IMR-90 (cell line): ENCODE results near the gene PPM1L. TPM values are rescaled to one million over a fixed set of nuclear protein-coding genes. Genes with fewer than 3 reads are reported as not detected.

ENCODE experiments used
- ATAC-seq: fragments of 200-7000 bp; cut with Tn5 transposase; 2 replicates; pipeline ENCODE4 v1.9.1; 2020; ENCODE audit warnings: low read depth, mild to moderate bottlenecking, moderate library complexity
- BruUV-seq: library from RNA; stranded (reverse); fragments of 400-500 nt; replicated peaks from 2 replicates; lab custom pipeline; 2021; lab: Mats Ljungman, UMichigan
- CTCF ChIA-PET: fragments of 300-600 bp; formaldehyde crosslinking; extraction: SDS; loops from one replicate; lab custom pipeline; 2021; ENCODE audit warnings: antibody characterized with exemption; lab: Yijun Ruan, JAX
- POLR2A ChIA-PET: fragments of 300-600 bp; sonication (Branson Sonifier 250); formaldehyde crosslinking; loops from one replicate; lab custom pipeline; 2022; ENCODE audit warnings: antibody characterized with exemption; ENCODE audit not compliant: unreplicated experiment; lab: Charles Lee
- DNase-seq: peaks from one replicate; pipeline ENCODE4 v3.0.0; 2013
- H2AFZ ChIP-seq: replicated peaks from 2 replicates; pipeline ENCODE3; 2013; ENCODE audit warnings: low read length, mild to moderate bottlenecking; ENCODE audit not compliant: poor library complexity
- H2AK5ac ChIP-seq: 2 replicates; pipeline ENCODE4 v1.6.1; 2013; ENCODE audit warnings: low read depth, low read length, inconsistent platforms
- H2AK9ac ChIP-seq: replicated peaks from 2 replicates; pipeline ENCODE3; 2013; ENCODE audit warnings: mild to moderate bottlenecking, low read depth, low read length, moderate library complexity; ENCODE audit not compliant: poor library complexity
- H2BK120ac ChIP-seq: 2 replicates; pipeline ENCODE4 v1.6.1; 2013; ENCODE audit warnings: low read depth, low read length, inconsistent platforms
- H2BK15ac ChIP-seq: 3 replicates; pipeline ENCODE4 v1.6.1; 2013; ENCODE audit warnings: low read depth, low read length, inconsistent platforms
- H2BK20ac ChIP-seq: 2 replicates; pipeline ENCODE4 v1.6.1; 2013; ENCODE audit warnings: low read depth, mild to moderate bottlenecking, inconsistent platforms, low read length, moderate library complexity
- H2BK5ac ChIP-seq: 2 replicates; pipeline ENCODE4 v1.6.1; 2013; ENCODE audit warnings: mild to moderate bottlenecking, low read depth, low read length, inconsistent platforms; ENCODE audit not compliant: poor library complexity, severe bottlenecking
- H3K14ac ChIP-seq: replicated peaks from 2 replicates; pipeline ENCODE4 v1.6.1; 2013; ENCODE audit warnings: low read depth, low read length, inconsistent platforms
- H3K18ac ChIP-seq: 2 replicates; pipeline ENCODE4 v1.6.1; 2013; ENCODE audit warnings: low read depth, low read length, control low read depth
- H3K23ac ChIP-seq: 2 replicates; pipeline ENCODE4 v1.6.1; 2013; ENCODE audit warnings: low read depth, low read length, inconsistent platforms
- H3K27ac ChIP-seq: 2 replicates; pipeline ENCODE4 v1.5.1; 2013; ENCODE audit warnings: mild to moderate bottlenecking, control low read depth, low read length; ENCODE audit not compliant: insufficient read depth
- H3K27me3 ChIP-seq: 2 replicates; pipeline ENCODE4 v1.6.1; 2013; ENCODE audit warnings: low read length; ENCODE audit not compliant: control insufficient read depth, insufficient read depth
- H3K36me3 ChIP-seq: 2 replicates; pipeline ENCODE4 v1.6.1; 2013; ENCODE audit warnings: low read length, mixed read lengths; ENCODE audit not compliant: control insufficient read depth, insufficient read depth
- H3K4ac ChIP-seq: 2 replicates; pipeline ENCODE4 v1.6.1; 2013; ENCODE audit warnings: low read depth, low read length, inconsistent platforms
- H3K4me1 ChIP-seq: 2 replicates; pipeline ENCODE4 v1.6.1; 2013; ENCODE audit warnings: low read length, mixed read lengths; ENCODE audit not compliant: control insufficient read depth, insufficient read depth
- H3K4me2 ChIP-seq: 2 replicates; pipeline ENCODE4 v1.6.1; 2013; ENCODE audit warnings: low read depth, mild to moderate bottlenecking, control low read depth, low read length, moderate library complexity
- H3K4me3 ChIP-seq: 2 replicates; pipeline ENCODE4 v1.5.1; 2013; ENCODE audit warnings: low read depth, mild to moderate bottlenecking, control low read depth, low read length, moderate library complexity; ENCODE audit not compliant: insufficient read depth
- H3K56ac ChIP-seq: 2 replicates; pipeline ENCODE4 v1.6.1; 2013; ENCODE audit warnings: low read length, inconsistent platforms; ENCODE audit not compliant: insufficient read depth; ENCODE audit errors: extremely low read depth
- H3K79me1 ChIP-seq, 2 experiments: 2 replicates each; pipeline ENCODE4 v1.6.1; 2013; ENCODE audit warnings: low read length in 2 of 2, inconsistent platforms in 1 of 2, low read depth in 1 of 2
- H3K9ac ChIP-seq: 2 replicates; pipeline ENCODE4 v1.6.1; 2013; ENCODE audit warnings: low read depth, low read length, control low read depth
- H3K9me1 ChIP-seq: 2 replicates; pipeline ENCODE4 v1.6.1; 2013; ENCODE audit warnings: low read length, inconsistent platforms; ENCODE audit not compliant: insufficient read depth
- H3K9me3 ChIP-seq: 2 replicates; pipeline ENCODE4 v1.6.1; 2013; ENCODE audit warnings: low read length; ENCODE audit not compliant: control insufficient read depth, insufficient read depth
- H4K20me1 ChIP-seq: 2 replicates; pipeline ENCODE4 v1.6.1; 2013; ENCODE audit warnings: low read length, inconsistent platforms; ENCODE audit not compliant: insufficient read depth
- H4K5ac ChIP-seq: 2 replicates; pipeline ENCODE4 v1.6.1; 2013; ENCODE audit warnings: mild to moderate bottlenecking, low read depth, low read length, control low read depth
- H4K8ac ChIP-seq, 2 experiments: 2 replicates each; pipeline ENCODE4 v1.6.1; 2013; ENCODE audit warnings: low read depth in 2 of 2, low read length in 2 of 2, control low read depth in 1 of 2, inconsistent platforms in 1 of 2
- H4K91ac ChIP-seq: 2 replicates; pipeline ENCODE4 v1.6.1; 2013; ENCODE audit warnings: low read depth, low read length, inconsistent platforms; ENCODE audit not compliant: insufficient read depth
- FOS ChIP-seq: fragments of 150-350 bp; IDR thresholded peaks from 2 replicates; pipeline ENCODE4 v1.6.1; 2016; ENCODE audit warnings: low read depth, low read length
- MAFK ChIP-seq: IDR thresholded peaks from 2 replicates; pipeline ENCODE4 v1.6.1; 2012; ENCODE audit warnings: low read depth, low read length, improper control_type of control experiment
- MAZ ChIP-seq: IDR thresholded peaks from 2 replicates; pipeline ENCODE4 v1.6.1; 2012; ENCODE audit warnings: low read depth, mild to moderate bottlenecking, low read length, improper control_type of control experiment, moderate library complexity, borderline replicate concordance
- USF2 ChIP-seq: fragments of 150-350 bp; IDR thresholded peaks from 2 replicates; pipeline ENCODE4 v1.6.1; 2017; ENCODE audit warnings: mild to moderate bottlenecking, antibody characterized with exemption, low read length, low read depth
- WGBS, 2 experiments: methylation state at CpG; one replicate each; pipeline versions ENCODE4 v1.1.5 to v1.1.7; 2013; ENCODE audit warnings: missing lambda C conversion rate in 2 of 2; ENCODE audit not compliant: insufficient read length in 1 of 2; ENCODE audit errors: extremely low coverage in 2 of 2; 5-methylcytosine and 5-hydroxymethylcytosine counted together
- dilution Hi-C: fragments of 300-500 bp; cut with HindIII; formaldehyde crosslinking; loops from one replicate; pipeline ENCODE4 v1.14.3; 2018; ENCODE audit warnings: low sequenced_read_pairs; ENCODE audit not compliant: unreplicated experiment
- in situ Hi-C: fragments of 300-500 bp; cut with MboI; formaldehyde crosslinking; loops from 3 replicates; pipeline ENCODE4 v1.14.3; 2019; ENCODE audit warnings: low sequenced_read_pairs, inconsistent platforms, mixed read lengths
- intact Hi-C: fragments of 100-400 bp; cut with micrococcal nuclease; formaldehyde crosslinking; loops from 2 replicates; pipeline ENCODE4 v1.10.0; 2022
- polyA plus RNA-seq, 3 experiments: library from polyadenylated mRNA; depleted of rRNA; stranded (reverse); fragments of >200 nt; gene quantifications; 2 replicates each; pipeline ENCODE4 v1.2.3, GENCODE V29; 2012; ENCODE audit warnings: low replicate concordance in 1 of 3
- total RNA-seq: library from RNA; depleted of rRNA; stranded (reverse); fragments of >200 nt; gene quantifications from 2 replicates; pipeline ENCODE4 v1.2.3, GENCODE V29; 2012

Gene PPM1L
- total and polyA plus RNA-seq, 2 of the 4 experiments (the other 2 are of a cell fraction): 0.14 to 0.18 TPM

- Histone ChIP-seq H2BK5ac (no peak overlapping the region), H3K4me2 (no peak overlapping the region), H3K56ac (no peak overlapping the region), H3K4me3 (no peak overlapping the region), H3K79me1 (no peaks in the 10 kb centered on the region), H2BK120ac (no peak overlapping the region), H3K14ac (no peak overlapping the region), H3K9ac (no peak overlapping the region), H4K5ac (no peak overlapping the region), H2BK20ac (no peak overlapping the region), H2AFZ (no peak overlapping the region), H3K9me1 (no peaks in the 10 kb centered on the region), H4K8ac (no peak overlapping the region), H4K20me1 (no peaks in the 10 kb centered on the region), H4K91ac (no peak overlapping the region), H3K9me3 (no peaks in the 10 kb centered on the region), H3K18ac (no peak overlapping the region), H2AK9ac (no peak overlapping the region), H3K36me3 (no peaks in the 10 kb centered on the region), H3K23ac (no peak overlapping the region), H3K4ac (no peak overlapping the region), H3K27ac (no peak overlapping the region), H2AK5ac (no peak overlapping the region), H3K27me3 (no peaks in the 10 kb centered on the region), H3K4me1 (no peaks in the 10 kb centered on the region), H2BK15ac (no peak overlapping the region)
- BruUV-seq: no TSS peak
- no CpG with 5 or more reads among the region's 3 CpGs for WGBS, 2 experiments
- ChIA-PET POLR2A (no interaction called here), CTCF (no interaction called here)
- ATAC-seq (no peak), DNase-seq (no peak)
- intact Hi-C loops: no loop called here
- dilution Hi-C loops: no loop called here
- in situ Hi-C loops: no loop called here
- no peak for TF ChIP-seq FOS
- no peak for TF ChIP-seq USF2
- TF ChIP-seq MAZ: no peak
- no peak for TF ChIP-seq MAFK
Observed at GRCh38 chr3:160909917-160910316, 153.9 kb downstream of the PPM1L start.
